ENCODE measurements around the gene SEMA5A. TPM values are rescaled to one million over a fixed set of nuclear protein-coding genes. Genes with fewer than 3 reads are reported as not detected.

SEMA5A gene
- total RNA-seq, 1 donor from 2014 or later, result 4.0 TPM

DNA sequence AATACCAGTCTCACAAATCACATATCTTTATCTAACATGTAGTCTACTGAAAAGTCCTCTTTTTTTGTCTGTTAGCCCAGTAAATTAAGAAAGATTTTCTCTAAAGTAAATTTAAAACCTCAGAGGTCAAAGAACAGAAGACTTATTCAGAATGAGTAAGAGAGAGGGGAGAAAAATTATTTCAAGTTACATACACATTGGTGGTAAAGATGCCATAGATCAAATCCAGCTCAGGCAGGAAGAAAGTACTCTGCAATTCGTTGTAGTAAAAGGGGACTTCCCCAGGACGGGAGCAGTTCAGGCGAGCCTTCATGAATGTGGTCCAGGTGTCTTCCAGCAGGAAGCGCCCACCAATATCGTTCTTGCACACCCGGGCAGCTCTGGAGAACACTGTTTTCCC lies 344.1 kb downstream of the SEMA5A start:
- H3K9me3 Mint-ChIP-seq (ENCODE audit: low read depth), result no peaks in the 10 kb centered on the region

DNA sequence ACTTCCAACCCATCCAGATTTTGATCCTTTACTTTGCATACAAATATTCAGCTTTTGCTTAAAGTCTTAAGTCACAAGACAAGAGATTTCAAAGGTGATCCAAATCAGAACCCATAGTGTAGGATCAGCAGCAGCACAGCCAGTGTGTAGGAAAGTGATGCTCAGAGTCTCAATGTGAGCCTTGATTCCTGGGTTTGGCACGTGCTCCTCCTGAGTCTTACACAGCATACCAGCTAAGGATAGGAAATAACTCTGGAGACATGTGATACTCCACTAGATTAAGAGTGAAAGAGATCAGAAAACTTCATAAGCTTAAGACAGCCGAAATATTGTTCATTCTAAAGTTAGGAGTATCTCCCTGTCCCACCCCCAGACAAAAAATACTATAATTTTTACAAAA lies 344.9 kb downstream of the SEMA5A start:
- TF ChIP-seq, protein P1, sequence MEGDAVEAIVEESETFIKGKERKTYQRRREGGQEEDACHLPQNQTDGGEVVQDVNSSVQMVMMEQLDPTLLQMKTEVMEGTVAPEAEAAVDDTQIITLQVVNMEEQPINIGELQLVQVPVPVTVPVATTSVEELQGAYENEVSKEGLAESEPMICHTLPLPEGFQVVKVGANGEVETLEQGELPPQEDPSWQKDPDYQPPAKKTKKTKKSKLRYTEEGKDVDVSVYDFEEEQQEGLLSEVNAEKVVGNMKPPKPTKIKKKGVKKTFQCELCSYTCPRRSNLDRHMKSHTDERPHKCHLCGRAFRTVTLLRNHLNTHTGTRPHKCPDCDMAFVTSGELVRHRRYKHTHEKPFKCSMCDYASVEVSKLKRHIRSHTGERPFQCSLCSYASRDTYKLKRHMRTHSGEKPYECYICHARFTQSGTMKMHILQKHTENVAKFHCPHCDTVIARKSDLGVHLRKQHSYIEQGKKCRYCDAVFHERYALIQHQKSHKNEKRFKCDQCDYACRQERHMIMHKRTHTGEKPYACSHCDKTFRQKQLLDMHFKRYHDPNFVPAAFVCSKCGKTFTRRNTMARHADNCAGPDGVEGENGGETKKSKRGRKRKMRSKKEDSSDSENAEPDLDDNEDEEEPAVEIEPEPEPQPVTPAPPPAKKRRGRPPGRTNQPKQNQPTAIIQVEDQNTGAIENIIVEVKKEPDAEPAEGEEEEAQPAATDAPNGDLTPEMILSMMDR (IDR thresholded peaks at IDR 0.05; ENCODE audit: unreplicated experiment), result no peak

More for the DNA sequence above, 344.1 kb downstream of the SEMA5A start:
- Mint-ChIP-seq H3K4me1 (ENCODE audit: low read depth) (no peaks in the 10 kb centered on the region), H3K27me3 (no peaks in the 10 kb centered on the region), H3K27ac (no peak overlapping the region), H3K4me3 (ENCODE audit: low read depth) (no peak overlapping the region), H3K36me3 (ENCODE audit: insufficient read depth) (no peaks in the 10 kb centered on the region)
- TF ChIP-seq, protein P1 (IDR thresholded peaks at IDR 0.05; ENCODE audit: unreplicated experiment), result no peak
- no peak for DNase-seq (ENCODE audit: low spot score, unreplicated experiment)

DNA sequence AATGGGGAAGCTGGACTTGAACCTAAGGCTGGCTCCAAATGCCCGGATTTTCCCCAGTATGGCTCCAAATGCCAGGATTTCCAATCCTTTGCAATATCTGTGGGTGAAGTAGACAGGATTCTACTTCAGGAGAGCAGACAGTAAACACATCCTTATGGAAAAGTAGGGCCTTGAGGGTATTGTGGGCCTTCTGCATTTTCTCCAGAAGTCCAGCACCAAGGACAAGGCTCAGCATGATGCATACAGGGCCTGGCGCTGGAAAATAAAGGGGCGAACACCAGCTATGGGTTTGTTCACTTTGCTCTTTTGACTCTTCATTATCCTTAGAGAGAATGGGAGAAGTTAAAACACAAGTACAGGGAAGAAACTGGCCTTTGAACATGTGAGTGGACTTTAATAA lies 347.5 kb downstream of the SEMA5A start:
- no peaks in the 10 kb centered on the region for H3K27me3 Mint-ChIP-seq
- TF ChIP-seq, protein P1 (IDR thresholded peaks at IDR 0.05; ENCODE audit: unreplicated experiment), result no peak
- no peaks in the 10 kb centered on the region for H3K36me3 Mint-ChIP-seq (ENCODE audit: insufficient read depth)
- H3K4me3 Mint-ChIP-seq (ENCODE audit: low read depth), result no peak overlapping the region
- no peaks in the 10 kb centered on the region for H3K9me3 Mint-ChIP-seq (ENCODE audit: low read depth)
- no peak overlapping the region for H3K27ac Mint-ChIP-seq
- peak; percentile 13 for DNase-seq (ENCODE audit: low spot score, unreplicated experiment)
- no peaks in the 10 kb centered on the region for H3K4me1 Mint-ChIP-seq (ENCODE audit: low read depth)

More for the DNA sequence above, 344.9 kb downstream of the SEMA5A start:
- Mint-ChIP-seq H3K4me1 (ENCODE audit: low read depth) (no peaks in the 10 kb centered on the region), H3K27ac (no peak overlapping the region), H3K9me3 (ENCODE audit: low read depth) (no peaks in the 10 kb centered on the region), H3K4me3 (ENCODE audit: low read depth) (no peak overlapping the region), H3K36me3 (ENCODE audit: insufficient read depth) (no peaks in the 10 kb centered on the region), H3K27me3 (no peaks in the 10 kb centered on the region)
- DNase-seq (ENCODE audit: low spot score, unreplicated experiment), result no peak

DNA sequence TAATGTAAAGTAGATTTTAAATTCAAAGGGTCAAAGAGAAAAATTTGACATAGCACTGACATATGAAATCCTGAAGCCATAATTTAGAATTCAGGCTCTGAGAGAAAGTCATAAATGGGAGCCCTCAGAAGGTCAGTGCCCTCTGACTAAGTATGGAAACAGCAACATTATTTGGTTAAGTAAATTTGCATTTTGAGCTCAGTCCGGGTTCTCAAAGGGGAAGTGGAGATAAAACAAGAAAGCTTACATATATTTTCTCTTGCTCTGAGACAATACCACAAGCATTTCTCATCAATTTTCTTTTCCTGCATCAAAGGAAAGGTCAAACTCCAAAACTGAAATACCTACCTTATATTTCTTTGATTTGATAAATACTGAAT lies 348.0 kb downstream of the SEMA5A start:
- H3K4me1 Mint-ChIP-seq (ENCODE audit: low read depth), result no peaks in the 10 kb centered on the region
- H3K9me3 Mint-ChIP-seq (ENCODE audit: low read depth), result no peaks in the 10 kb centered on the region
- TF ChIP-seq, protein P1 (IDR thresholded peaks at IDR 0.05; ENCODE audit: unreplicated experiment), result no peak
- no peak overlapping the region for H3K4me3 Mint-ChIP-seq (ENCODE audit: low read depth)
- DNase-seq (ENCODE audit: low spot score, unreplicated experiment), result no peak
- H3K36me3 Mint-ChIP-seq (ENCODE audit: insufficient read depth), result no peaks in the 10 kb centered on the region
- H3K27me3 Mint-ChIP-seq, result no peaks in the 10 kb centered on the region
- no peak overlapping the region for H3K27ac Mint-ChIP-seq

DNA sequence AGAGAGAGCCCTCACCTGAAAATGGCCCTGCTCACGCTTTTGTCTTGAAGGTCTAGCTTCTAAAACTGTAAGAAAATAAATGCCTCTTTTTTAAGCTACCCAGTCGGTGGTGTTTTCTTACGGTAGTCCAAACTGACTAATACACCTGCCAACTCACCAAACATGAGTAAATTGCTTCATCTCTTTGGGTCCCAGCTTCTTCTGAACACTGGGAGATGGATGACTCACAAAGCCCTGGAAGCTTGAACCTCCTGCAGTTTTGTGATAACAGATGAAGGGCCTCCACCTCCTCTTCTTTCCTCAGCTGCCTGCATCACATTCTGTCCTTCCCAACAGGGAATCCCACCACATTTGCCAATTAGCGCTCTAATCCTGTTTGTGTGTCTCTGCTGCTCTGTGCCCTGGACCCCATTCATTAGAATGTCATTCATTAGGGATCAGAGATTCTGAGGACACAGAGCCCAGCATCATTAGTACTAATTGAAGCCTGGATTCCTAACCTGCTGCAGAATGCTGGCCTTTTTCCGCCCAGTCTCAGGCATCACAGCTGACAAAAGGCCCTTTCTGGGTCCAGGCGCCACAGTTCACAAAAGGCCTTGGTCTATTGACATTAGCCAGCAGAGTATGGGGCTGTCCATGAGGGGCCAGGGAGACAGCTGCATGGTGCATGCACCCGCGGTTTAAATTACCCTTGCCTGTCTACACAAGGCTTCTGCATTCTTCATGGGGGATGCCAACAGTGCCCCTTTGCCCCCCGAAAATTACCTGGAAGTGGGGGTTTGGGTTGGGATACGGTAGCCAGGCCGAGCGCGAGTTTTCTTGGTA lies 349.3 kb downstream of the SEMA5A start:
- Mint-ChIP-seq H3K4me3 (ENCODE audit: low read depth) (no peak overlapping the region), H3K27me3 (no peaks in the 10 kb centered on the region), H3K36me3 (ENCODE audit: insufficient read depth) (no peaks in the 10 kb centered on the region), H3K27ac (no peak overlapping the region), H3K4me1 (ENCODE audit: low read depth) (no peaks in the 10 kb centered on the region), H3K9me3 (ENCODE audit: low read depth) (no peaks in the 10 kb centered on the region)
- TF ChIP-seq, protein P1 (IDR thresholded peaks at IDR 0.05; ENCODE audit: unreplicated experiment), result no peak
- DNase-seq (ENCODE audit: low spot score, unreplicated experiment), result no peak
